Measurements from ENCODE around the gene NOVA1.

The NOVA1 gene

GRCh38 chr14:26594148-26594547 is 3.7 kb downstream of the NOVA1 start:
- DNase-seq (ENCODE audit: low read depth in 2 of 2, low spot score in 1 of 2), result no peak

- DNase-seq (ENCODE audit: low read depth in 2 of 2, low spot score in 1 of 2), result no peak
These were observed 4.5 kb downstream of the NOVA1 start for GRCh38 chr14:26593357-26593756.

GRCh38 chr14:26589925-26590324 is 7.9 kb downstream of the NOVA1 start:
- DNase-seq (ENCODE audit: low read depth in 2 of 2, low spot score in 1 of 2), result no peak

GRCh38 chr14:26577711-26578110 is 20.1 kb downstream of the NOVA1 start:
- DNase-seq (ENCODE audit: low read depth in 2 of 2, low spot score in 1 of 2), result no peak

DNA sequence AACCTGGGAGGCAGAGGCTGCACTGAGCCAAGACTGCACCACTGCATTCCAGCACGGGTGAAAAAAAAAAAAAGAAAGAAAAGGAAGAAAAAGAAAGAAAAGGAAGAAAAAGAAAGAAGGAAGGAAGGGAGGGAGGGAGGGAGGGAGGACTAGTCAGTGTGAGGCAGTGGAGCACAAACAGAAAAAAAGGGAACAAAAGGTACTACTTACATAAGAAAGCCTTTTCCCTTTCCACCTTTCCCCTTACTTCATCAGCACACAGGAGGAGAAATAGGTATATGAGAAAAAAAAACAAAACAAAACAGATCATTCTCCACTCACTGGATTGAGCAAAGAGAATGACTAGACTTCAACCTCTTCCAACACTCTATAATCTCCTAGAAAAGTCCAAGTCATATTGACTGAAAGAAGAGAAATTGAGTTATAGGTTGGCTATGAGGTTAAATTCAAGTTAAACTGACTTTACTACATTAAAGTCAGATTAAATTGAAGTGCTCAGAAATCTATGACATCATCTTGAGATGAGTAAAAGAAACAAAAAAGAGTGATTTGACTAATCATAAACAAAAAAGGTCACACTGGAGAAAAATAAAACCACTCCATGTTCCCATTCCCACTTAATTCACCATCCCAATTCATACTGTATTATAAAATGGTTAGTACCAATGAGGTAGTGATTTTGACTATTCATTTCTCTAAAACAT is 43.6 kb downstream of the NOVA1 start:
- DNase-seq (ENCODE audit: low read depth in 2 of 2, low spot score in 1 of 2), result no peak

DNA sequence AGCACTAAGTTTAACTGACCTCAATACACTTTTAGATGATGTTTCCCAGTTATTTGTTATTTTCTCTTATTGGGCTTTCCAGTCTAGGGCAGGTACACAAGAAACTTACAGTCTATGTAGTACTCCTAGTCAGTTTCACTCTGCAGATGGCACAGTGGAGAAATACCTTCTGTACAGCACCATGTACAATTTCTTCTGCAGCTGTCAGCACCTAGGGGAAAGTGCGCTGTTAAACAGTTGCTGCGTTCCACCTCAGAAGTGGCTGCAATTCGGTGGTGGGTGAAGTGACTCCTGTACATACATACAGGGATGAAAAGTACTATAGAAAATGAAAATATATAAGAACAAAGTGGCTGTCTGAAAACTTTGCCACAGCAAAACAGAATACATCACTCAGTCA is 48.3 kb downstream of the NOVA1 start:
- no peak for DNase-seq (ENCODE audit: low read depth in 2 of 2, low spot score in 1 of 2)

GRCh38 chr14:26548406-26548805 is 49.4 kb downstream of the NOVA1 start:
- DNase-seq (ENCODE audit: low read depth in 2 of 2, low spot score in 1 of 2), result no peak

DNA sequence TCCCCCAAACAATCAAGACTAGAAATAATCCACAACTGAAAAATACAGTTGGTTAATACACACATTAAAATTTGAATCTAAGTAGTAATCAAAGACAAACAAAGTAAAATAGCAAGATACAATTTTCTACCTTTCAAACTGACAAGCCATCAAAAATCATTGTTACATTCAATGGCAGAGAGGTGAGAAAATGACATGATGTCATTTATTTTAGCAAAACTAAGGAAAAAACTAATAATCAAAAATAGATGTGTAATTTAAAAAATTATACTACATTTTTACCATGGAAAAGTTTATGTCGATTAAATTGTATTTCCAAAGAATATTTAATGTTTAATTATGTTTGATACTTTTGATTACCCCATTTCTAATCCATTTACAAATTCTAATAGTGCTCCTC is 59.7 kb downstream of the NOVA1 start:
- no peak for DNase-seq (ENCODE audit: low read depth in 2 of 2, low spot score in 1 of 2)

GRCh38 chr14:26531894-26532293 is 65.9 kb downstream of the NOVA1 start:
- DNase-seq (ENCODE audit: low read depth in 2 of 2, low spot score in 1 of 2), result no peak

- DNase-seq (ENCODE audit: low read depth in 2 of 2, low spot score in 1 of 2), result no peak
These were observed 69.2 kb downstream of the NOVA1 start for GRCh38 chr14:26528415-26529182.

GRCh38 chr14:26527095-26527494 is 70.7 kb downstream of the NOVA1 start:
- DNase-seq (ENCODE audit: low read depth in 2 of 2, low spot score in 1 of 2), result no peak

- no peak for DNase-seq (ENCODE audit: low read depth in 2 of 2, low spot score in 1 of 2)
These were observed 71.7 kb downstream of the NOVA1 start for GRCh38 chr14:26526137-26526536.

DNA sequence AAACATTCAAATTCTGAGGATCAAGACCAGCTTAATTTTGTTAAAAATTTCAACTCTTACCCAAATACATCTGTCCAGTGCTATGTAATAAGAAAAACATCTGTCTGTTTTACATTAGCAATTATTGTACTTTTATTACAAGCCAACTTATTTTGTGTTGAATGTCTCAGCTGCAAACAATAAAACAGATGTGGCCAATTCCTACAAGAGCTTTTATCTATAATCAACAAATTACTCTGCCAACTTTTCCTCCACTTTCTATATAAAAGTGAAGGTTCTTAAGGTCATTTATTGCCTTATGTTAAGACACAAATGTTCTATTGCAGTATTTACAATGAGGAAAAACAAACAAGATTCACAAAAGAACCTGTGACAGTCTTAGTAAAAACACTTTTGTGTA is 72.7 kb downstream of the NOVA1 start:
- no peak for DNase-seq (ENCODE audit: low read depth in 2 of 2, low spot score in 1 of 2)

- DNase-seq (ENCODE audit: low read depth in 2 of 2, low spot score in 1 of 2), result no peak
These were observed 74.9 kb downstream of the NOVA1 start for GRCh38 chr14:26522967-26523366.

- DNase-seq (ENCODE audit: low read depth in 2 of 2, low spot score in 1 of 2), result no peak
These were observed 80.1 kb downstream of the NOVA1 start for GRCh38 chr14:26517771-26518170.

DNA sequence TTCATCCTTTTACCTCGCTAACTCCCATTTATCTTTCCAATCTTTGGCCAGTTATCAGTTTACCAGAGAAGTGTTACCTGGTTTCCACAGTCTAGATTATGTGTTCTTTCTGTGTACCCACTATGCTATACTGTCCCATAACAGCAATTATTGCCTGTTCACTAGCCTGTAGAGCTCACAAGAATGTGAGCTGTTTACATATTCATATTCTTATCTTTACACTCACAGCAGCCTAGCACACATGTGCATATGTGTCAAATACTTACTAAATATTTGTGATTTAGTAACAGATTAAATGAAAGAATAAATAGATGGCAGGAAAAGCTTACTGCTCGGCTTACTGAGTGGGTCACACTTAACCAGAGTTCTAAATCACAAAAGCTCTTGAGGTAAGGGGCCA is 97.8 kb downstream of the NOVA1 start:
- no peak for DNase-seq (ENCODE audit: low read depth in 2 of 2, low spot score in 1 of 2)

- no peak for DNase-seq (ENCODE audit: low read depth in 2 of 2, low spot score in 1 of 2)
These were observed 98.3 kb downstream of the NOVA1 start for GRCh38 chr14:26499546-26499945.

DNA sequence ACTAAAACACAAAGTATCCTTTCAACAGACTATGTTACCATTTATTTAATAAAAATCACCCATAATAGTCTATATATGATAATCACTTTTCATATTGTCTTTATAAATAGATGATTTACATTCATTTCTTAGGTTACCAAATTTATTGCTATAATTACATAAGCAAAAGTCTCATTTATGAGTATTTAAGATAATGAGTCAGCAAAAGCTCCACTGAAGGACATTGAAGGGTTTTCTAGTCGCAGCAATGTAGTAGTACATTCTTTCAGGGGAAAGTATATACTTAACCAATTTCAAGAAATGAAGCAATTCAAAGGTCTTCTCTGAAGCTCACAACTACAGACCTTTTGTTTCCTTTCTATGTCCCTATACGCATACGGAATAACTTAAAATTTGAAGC is 110.9 kb downstream of the NOVA1 start:
- DNase-seq (ENCODE audit: low read depth in 2 of 2, low spot score in 1 of 2), result no peak

DNA sequence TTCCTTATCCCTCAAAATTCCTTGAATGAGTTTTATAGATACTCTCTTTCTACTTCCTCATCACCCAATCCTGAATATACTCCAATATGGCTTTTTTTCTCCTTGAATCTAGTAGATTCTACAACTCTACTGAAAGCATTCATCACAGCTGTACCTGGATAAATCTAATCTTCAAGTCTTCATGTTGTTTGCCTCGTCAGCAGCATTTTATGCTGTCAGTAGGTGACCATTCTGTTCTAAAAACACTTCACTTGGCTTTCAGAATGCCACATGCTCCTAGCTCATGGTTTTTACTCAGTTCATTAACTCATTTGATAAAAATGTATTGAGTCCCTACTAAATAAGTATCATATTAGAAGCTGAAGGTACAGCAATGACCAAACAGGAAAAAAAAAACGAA is 113.3 kb downstream of the NOVA1 start:
- no peak for DNase-seq (ENCODE audit: low read depth in 2 of 2, low spot score in 1 of 2)

DNA sequence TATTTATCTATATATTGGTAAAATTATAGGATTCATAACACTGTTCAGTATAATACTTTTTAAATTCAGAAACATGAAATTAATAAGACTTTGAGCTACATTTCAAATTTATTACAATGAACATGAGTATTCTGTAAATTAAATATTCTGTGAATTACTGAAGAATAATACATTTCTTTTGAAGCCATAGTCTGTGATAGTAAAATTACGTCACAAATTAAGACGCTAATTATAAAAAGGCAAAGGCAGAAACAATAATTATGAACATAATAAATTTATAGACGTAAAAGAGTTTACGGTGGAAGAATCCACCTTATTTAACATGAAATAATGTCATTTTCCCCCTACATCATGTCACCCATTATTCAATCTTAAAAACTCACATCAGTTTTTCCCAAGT is 118.9 kb downstream of the NOVA1 start:
- DNase-seq (ENCODE audit: low read depth in 2 of 2, low spot score in 1 of 2), result no peak

DNA sequence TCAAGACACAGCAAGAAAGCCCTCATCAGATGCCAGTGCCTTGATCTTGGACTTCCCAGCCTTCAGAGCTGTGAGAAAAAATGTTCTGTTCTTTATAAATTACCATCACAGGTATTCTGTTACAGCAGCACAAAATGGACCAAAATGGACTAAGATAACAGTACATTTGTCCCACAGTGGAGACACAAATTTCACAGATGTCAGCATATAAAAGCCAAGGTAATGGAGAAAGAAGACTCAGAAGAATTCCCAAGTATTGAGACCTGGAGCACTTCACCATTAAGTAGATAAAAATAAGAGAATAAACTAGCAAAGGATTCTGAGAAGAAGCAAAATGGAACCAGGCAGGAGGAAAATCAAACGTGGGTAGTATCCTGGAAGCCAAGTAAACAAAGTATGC is 131.0 kb downstream of the NOVA1 start:
- DNase-seq (ENCODE audit: low read depth in 2 of 2, low spot score in 1 of 2), result no peak

DNA sequence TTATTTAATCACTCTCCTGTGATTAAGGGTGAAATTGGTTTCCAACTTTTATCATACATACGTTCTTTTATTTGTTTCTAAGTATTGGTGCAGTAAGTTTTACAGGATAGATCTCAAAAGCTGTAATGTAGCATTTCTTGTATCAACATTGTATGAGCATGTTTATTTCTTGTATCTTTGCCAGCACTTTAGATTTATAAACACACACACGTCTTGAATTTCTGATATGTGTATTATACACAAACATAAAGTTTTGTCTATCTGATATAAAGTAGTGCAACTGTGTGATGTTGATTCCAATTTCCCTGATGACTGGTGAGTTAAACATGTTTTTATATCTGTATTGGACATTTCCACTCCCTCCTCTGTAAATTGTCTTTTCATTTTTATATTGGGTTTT is 134.7 kb downstream of the NOVA1 start:
- DNase-seq (ENCODE audit: low read depth in 2 of 2, low spot score in 1 of 2), result no peak

- no peak for DNase-seq (ENCODE audit: low read depth in 2 of 2, low spot score in 1 of 2)
These were observed 143.7 kb downstream of the NOVA1 start for GRCh38 chr14:26454105-26454504.

Data from stimulated activated CD8-positive, alpha-beta memory T cell treated with anti-CD3 and anti-CD28 coated beads, Interleukin-4, amount 100 ng/mL, for 1 hour (primary cell).